ENCODE data around the gene SAMD4B.

GRCh38 chr19:39336483-39336882, 5.7 kb upstream of the SAMD4B start:
- TF ChIP-seq CTCF (IDR thresholded peaks at IDR 0.05; ENCODE audit: insufficient read depth, low read length) (no peak), SPI1 (IDR thresholded peaks at IDR 0.05; ENCODE audit: borderline replicate concordance, low read depth) (no peak)

Measured in HL-60 (cell line).